GM21723 (cell line): Measurements from ENCODE around the gene CCDC154.

Experiments
- ATAC-seq: cut with Tn5 transposase; IDR thresholded peaks from one replicate; pipeline ENCODE4 v1.9.1; 2021; ENCODE audit warnings: mild to moderate bottlenecking, moderate library complexity; ENCODE audit not compliant: unreplicated experiment

The CCDC154 gene

GRCh38 chr16:1457489-1458245, 13.3 kb upstream of the CCDC154 start:
- ATAC-seq: no peak

DNA sequence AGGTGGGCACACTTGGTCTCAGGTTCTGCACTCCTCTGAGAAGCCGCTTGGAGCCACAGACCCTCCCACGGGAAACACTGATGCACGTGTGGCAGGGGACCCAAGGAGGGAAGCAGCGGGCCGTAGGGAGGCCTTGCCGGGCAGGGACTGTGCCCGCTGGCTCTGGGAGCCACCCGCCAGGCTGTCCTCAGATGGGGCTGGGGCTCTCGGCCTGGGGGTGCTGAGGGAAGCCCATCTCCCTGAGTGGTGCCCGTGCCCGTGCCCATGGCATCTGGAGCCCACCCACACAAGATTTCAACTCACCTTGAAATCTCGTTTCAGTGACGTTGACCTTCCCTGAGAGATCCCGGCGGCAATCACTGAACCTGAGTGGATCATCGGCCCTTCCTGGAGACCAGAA, 12.6 kb upstream of the CCDC154 start:
- no peak for ATAC-seq

DNA sequence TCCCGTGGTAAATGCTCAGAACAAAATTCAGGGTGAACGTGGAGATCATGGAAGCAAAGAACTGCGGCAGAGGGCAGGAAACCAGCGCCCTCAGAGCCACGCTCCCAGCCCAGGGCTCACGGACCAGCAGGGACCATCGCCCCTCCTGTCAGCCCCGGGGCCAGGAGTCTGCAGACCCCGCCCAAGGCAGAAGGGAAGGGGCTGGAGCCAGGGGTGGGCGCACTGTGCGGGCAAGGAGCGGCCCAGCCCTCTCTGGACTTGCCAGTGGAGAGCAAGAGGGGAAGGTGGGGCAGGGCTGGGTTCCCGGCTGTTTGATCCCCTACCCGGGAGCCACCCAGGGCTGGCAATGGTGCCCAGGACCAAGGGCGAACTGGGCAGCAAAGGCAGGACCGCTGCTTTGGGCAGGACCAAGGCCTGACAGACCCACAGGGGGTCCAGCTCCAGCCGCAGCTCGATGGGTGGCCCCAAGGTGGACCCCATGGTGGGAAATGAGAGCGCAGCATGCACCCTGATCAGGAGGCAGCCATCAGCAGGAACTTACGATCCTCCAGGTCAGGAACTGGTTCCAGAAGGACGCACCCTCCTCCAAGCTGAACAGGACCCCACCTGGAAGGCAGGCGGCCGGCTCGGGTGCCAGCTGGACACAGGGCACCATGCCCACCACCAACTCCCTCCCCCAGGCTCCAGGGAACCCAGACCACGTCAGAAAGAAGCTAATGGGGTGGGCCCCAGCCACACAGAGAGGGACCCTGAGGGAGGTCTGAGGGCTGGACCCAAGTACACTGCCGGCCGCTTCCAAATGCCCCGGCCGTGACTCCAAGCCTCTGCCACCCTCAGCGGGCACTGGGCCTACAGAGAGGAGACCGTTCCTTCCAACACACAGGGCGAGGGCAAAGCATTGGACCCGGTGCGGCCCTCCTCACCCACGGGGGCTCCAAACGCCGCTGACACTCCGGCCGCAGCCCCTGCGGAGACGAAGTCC, 11.1 kb upstream of the CCDC154 start:
- ATAC-seq: no peak

GRCh38 chr16:1454561-1454960, 10.2 kb upstream of the CCDC154 start:
- no peak for ATAC-seq

DNA sequence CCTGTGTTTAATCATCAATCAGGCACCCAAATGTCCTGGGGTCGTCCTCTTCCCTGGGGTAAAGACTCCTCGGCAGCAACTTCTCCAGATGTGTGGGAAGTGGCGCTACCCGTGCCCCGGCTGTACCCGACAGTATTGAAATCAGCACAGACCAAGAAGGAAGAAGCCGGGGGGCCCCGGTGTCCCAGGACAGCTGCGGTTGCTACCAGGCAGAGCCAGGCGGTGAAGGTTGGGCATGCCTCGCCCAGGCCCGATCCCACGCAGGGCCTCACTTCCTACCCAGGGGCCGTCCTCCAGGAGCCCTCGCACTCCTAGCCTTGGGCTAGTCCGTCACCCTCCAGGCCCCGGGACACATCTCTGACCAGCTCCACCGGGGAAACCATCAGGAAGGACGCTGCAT, 9.0 kb upstream of the CCDC154 start:
- ATAC-seq: no peak

DNA sequence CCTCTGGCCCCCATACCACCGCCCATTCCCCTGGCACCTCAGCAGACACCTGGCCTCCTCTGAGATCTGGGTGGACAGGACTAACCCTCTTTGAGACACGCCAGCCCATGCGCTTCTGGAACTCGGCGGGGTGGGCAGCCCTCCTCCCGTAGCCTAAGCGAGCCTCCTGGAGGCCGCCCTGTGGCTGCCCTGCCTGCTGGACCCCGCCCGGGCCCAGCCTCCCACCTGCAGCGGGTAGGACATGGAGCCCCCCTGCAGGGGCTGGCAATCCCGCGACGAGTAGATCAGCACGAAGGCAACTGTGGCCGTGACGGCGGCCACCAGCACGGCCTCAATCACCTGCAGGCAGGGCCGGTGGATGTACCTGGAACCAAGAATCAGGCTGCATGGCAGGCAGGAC, 8.2 kb upstream of the CCDC154 start:
- no peak for ATAC-seq

GRCh38 chr16:1451702-1452392, 7.5 kb upstream of the CCDC154 start:
- ATAC-seq: no peak

DNA sequence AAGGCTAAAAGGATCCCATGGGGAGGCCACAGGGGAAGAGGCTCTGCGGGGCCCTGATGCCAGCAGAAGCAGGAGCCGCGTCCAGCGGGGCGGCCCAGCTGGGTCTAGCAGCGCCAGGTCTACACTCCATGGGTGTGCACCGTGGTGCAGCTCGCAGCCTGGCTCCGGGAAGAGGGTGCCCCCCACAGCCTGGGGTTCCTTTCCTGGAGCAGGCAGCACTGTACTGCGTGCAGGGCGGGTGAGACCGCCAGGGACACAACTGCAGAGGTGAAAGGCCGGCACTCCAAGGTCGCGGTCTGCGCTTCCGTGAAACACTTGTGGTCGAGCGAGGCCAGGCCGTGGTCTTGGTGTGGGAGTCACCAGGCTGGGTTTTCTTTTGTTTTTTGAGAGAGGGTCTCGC, 6.5 kb upstream of the CCDC154 start:
- no peak for ATAC-seq

DNA sequence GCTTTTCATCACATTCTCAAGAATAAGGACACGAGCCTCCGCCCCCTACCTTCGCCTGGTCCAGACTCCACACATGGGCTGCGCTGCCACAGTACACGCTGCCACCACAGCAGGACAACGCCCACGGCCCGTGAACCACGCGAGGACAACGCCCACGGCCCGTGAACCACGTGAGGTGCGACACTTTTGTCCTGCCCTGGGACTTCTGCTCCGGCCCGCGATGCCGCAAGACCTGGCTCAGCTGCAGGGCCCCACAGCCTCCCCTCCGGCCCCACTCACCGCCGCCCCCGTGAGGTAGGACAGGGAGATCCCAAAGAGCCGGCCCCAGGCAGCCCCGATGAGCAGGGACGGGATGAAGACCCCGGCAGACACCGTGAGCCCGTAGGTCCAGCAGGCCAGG, 5.9 kb upstream of the CCDC154 start:
- ATAC-seq: no peak

DNA sequence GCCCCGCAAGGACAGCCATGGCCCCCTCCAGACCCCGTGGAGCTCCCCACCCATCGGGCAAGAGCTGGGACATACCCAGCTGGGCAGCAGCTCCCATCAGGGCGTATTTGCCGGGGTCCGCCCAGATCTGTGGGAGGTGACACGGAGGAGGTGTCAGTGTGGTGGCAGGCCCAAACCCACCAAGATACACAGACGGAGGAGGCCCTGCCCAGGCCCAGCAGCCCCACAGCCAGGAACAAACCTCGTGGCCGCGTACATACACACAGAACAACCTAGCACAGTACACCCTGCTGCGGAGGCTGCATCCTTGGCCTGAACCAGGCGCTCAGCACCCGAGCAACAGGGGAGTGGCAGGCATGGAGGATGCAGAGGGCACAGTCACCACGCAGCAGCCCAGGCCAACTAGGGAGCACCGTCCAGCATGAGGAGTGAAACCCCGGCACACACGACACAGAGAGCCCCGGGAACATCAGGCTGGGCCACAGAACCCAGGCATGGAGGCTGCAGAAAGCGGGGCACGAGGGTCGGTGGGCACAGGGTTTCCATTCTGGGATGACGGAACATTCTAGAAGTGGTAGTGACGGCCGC, 4.9 kb upstream of the CCDC154 start:
- ATAC-seq: no peak

- ATAC-seq: no peak
Measured at GRCh38 chr16:1448536-1449116, 4.3 kb upstream of the CCDC154 start.

DNA sequence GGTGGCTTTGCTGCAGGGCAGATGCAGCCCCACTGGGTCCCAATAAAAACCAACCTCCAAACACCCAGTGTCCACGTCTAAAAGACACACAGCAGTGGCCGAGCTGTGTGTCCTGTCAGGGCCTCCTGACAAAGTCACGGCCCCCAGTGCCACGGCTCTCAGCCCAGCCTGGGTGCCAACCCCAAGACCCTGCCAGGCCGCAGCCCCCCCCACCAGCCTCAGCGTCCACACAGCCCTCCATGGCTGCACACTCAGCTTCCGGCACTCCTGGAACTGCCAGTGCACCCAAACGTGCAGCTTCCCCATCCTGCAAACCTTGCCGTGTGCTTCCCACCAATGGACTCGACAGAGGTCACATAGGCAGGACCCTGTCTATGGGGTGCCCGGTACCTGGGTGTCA, 3.6 kb upstream of the CCDC154 start:
- no peak for ATAC-seq

DNA sequence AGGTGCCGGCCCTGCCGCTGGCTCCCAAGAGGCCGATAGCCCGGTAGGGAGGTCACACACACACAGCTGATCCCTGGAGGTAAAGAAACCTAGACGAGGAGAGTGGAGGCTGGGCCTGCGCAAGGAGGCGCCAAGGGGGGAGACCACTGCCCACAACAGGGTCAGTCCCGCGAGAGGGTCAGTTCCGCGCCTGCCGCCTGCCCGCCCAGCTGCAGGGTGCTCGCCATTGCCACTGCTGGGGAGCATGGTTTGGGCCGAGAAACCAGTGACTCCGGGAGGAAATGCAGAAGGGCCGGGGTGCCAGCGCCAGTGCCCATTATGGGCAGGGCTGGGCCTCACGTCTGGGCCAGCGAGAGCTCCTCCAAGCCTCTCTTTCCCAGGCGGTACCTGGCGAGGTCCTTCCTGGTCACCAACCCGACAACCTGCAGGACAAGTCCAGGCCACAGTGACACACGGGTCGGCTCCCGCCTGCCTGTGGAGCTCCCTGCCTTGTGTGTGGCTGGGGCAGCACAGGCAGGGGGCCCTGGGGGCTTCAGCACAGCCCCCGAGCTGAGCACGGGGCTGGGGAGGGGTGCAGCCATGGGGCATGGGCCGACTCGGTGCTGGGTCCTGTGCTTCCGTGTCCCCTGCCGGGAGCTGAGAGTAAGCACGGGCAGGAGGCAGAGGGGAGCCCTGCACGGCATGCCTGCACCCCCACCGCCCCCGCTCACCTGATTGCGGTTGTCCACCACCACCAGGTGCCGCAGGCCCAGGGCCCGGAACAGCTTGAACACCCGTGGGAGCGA, 2.1 kb upstream of the CCDC154 start:
- ATAC-seq: no peak

DNA sequence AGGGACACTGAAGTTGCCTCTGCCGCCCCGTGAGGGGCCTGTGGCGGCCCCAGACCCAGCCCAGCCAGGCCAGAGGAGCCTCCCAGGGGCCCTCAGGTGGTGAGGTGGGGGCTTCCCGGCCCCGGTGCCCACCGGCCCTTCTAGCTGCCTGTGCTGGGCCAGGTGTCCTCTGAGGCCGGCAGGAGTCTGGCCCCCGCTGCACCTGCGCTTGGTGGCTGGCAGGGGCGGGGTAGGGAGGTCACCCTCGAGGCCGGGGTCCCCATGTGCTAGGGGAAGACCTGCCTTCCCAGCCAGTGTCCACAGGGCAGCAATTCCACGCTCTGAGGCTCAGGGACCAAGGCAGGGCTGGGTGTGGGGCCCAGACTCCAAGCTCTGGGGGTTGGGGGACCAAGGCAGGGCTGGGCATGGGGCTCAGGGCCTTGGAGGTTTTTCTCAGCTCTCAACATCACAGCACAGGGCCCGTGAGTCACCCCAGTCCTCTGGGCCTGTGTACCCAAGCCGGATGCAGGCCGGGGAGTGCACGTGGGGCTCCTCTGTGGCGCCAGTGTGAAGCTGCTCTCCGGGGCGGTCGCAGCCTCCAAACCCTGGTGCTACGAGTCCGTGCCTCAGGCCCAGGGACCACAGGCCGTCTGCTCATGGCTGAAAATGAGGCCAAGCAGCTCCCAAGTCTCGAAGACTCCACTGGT, 1.3 kb upstream of the CCDC154 start:
- ATAC-seq: no peak

DNA sequence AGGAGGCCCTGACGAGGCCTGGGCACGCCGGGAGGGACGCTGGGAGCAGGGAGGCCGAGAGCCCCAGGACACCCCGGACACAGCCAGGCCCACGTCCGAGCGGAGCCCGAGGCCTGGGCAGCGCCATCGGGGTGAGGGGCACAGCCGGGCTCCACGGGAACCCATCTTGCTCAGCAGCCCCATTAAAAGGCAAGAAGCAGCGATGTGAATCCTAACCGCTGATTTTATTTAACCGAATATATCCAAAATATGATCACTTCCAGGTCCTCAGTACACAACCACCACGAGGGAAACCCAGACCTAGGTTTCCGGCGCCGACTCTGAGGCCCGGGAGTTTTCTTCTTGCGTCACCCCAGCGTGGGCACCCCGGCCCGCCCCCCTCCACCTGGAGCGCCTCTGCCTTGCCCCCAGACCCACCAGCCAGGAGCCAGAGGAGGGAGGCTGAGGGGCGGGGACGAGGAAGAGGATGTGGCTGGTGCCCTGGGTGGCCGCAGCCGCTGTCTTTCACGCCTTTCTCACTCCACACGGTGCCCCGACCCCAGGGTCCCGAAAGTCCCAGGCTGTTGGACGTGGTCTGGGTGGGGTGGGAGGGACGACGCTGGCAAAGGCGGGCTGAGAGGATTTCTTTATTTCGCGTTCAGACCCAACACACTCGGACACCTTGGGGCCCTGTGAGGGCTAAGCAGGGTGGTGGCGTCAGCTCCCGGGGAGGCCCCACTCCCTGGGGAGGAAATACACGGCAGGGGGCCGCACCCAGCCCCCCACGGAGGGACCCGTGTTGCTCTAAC, 568 bp upstream of the CCDC154 start:
- no peak for ATAC-seq

GRCh38 chr16:1443403-1443973, 868 bp downstream of the CCDC154 start:
- no peak for ATAC-seq

- no peak for ATAC-seq
Measured at GRCh38 chr16:1442697-1443096, 1.7 kb downstream of the CCDC154 start.

DNA sequence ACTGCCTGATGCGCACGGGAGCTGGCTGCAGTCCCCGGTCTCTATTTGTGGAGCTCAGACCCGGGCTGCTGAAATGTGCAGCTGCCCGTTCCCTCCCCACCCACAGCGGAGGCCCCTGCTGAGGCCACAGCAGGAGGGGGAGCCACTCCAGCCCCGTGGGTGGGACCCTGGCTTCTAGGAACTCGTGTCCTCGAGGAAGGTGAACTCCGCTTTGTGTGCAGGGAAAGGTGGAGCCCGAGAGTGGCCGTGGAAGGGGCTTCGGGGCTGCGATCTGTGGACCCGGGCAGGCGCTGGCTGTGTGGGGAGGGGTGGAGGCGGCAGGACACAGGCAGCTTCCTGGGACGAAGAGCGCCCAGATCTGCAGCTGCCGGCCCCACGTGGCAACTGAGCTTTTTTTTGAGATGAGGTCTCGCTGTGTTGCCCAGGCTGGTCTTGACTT, 2.9 kb downstream of the CCDC154 start:
- no peak for ATAC-seq
